Ovary (tissue), 9 donors: ENCODE measurements around the gene N4BP2L2. TPM values are rescaled to one million over a fixed set of nuclear protein-coding genes. Genes with fewer than 3 reads are reported as not detected.

ENCODE experiments used
- DNase-seq, 5 donors: peaks; one replicate each; pipeline ENCODE4 v3.0.0-alpha.2; 2019 to 2020
- H3K27ac ChIP-seq, 2 donors: fragments of 200-600 bp; one replicate each; pipeline versions ENCODE4 v1.5.1 to v1.8.0; 2019 to 2022
- H3K27me3 ChIP-seq: fragments of 200-600 bp; one replicate; pipeline ENCODE4 v1.8.0; 2022
- H3K36me3 ChIP-seq: fragments of 200-600 bp; sonication (generic); one replicate; pipeline ENCODE4 v1.5.1; 2019
- H3K4me1 ChIP-seq: one replicate; pipeline ENCODE4 v1.8.1; 2013; ENCODE audit warnings: mild to moderate bottlenecking, moderate library complexity; ENCODE audit not compliant: insufficient read depth
- H3K4me3 ChIP-seq: fragments of 200-600 bp; sonication (generic); one replicate; pipeline ENCODE4 v1.5.1; 2017
- H3K9me3 ChIP-seq, 2 donors: fragments of 200-600 bp in 1 of 2; sonication (generic) in 1 of 2; one replicate each; pipeline versions ENCODE4 v1.5.1 to v1.8.1; 2013 to 2019; ENCODE audit warnings: mild to moderate bottlenecking in 1 of 2, moderate library complexity in 1 of 2
- CTCF ChIP-seq, 3 donors: fragments of 450-650 bp in 2 of 3; fragments of 200-600 bp in 1 of 3; IDR thresholded peaks; one replicate each; pipeline versions ENCODE4 v1.5.1 to v1.8.0; 2016 to 2022; ENCODE audit warnings: antibody characterized with exemption in 3 of 3, mild to moderate bottlenecking in 1 of 3
- EP300 ChIP-seq: sonication (generic); formaldehyde crosslinking; IDR thresholded peaks from one replicate; pipeline ENCODE4 v1.6.1; 2017; ENCODE audit warnings: antibody characterized with exemption
- POLR2A ChIP-seq: fragments of 450-650 bp; IDR thresholded peaks from one replicate; pipeline ENCODE4 v1.6.1; 2017; ENCODE audit warnings: antibody characterized with exemption, mild to moderate bottlenecking, moderate library complexity
- WGBS, 3 donors: extraction: QIAGEN DNeasy Blood & Tissue Kit in 1 of 3; methylation state at CpG; one replicate each; pipeline versions ENCODE4 v1.1.5 to v1.1.7; 2013 to 2017; 5-methylcytosine and 5-hydroxymethylcytosine counted together
- intact Hi-C, 4 donors: fragments of 100-400 bp; cut with DNase I; formaldehyde crosslinking; loops; one replicate each; pipeline versions ENCODE4 v1.11.0 to v1.15.1; 2022 to 2023
- polyA plus RNA-seq, 2 donors: library from polyadenylated mRNA; stranded (reverse); fragments of 200-250 nt in 1 of 2; fragments of 350-450 nt in 1 of 2; fragmentation: Illumina TruSeq in 1 of 2; extraction: RNeasy Lipid Tissue Mini Kit (QIAGEN cat#74804) in 1 of 2; gene quantifications; one replicate each; pipeline ENCODE4 v1.2.3, GENCODE V29; 2013 to 2014
- total RNA-seq, 7 donors: library from RNA; depleted of rRNA in 2 of 7; stranded (reverse); fragments of >200 nt in 2 of 7; fragmentation: NEBNext Ultra II Directional in 3 of 7; extraction: Animal tissue kit (Norgen Biotek cat#: 25700) in 3 of 7; gene quantifications; one replicate each; pipeline versions ENCODE4 v1.1.0 to v1.2.4, GENCODE V29; 2016 to 2023
- donor health status: DM: no; HTN: no; CAD: no; lungs with moderate emphysema.
- donor health status: DM: no; HTN: no; CAD: no.
- donor health status: Bipolar disorder and iron deficiency.
- donor health status: DM: yes; HTN: yes; CAD: no.
- donor health status: DM: no; HTN: no; CAD: no.
- donor health status: DM: yes; HTN: yes; CAD: no.

Gene N4BP2L2
- total and polyA plus RNA-seq, 9 donors, result 67.8 to 220 (median 168) TPM

- DNase-seq, result peak; percentile 62 to 77 (median 70)
- H3K27me3 ChIP-seq, result no peaks in the 10 kb centered on the region
- no peaks in the 10 kb centered on the region for H3K36me3 ChIP-seq
- H3K4me1 ChIP-seq, result peaks cover 2% of the 10 kb centered on the region
- H3K4me3 ChIP-seq, result no peak overlapping the region
- no peaks in the 10 kb centered on the region for H3K9me3 ChIP-seq
- intact Hi-C loops, result no loop called here
- peak overlapping the region; percentile 16 to 68 for H3K27ac ChIP-seq
- WGBS, 3 donors, result 10 to 31% (median 11%) methylated on average over 5 of the region's 5 CpGs
- no peak for TF ChIP-seq POLR2A
- no peak for TF ChIP-seq CTCF (IDR thresholded peaks at IDR 0.05)
- no peak for TF ChIP-seq EP300
Measured at GRCh38 chr13:32503727-32504126, 34.9 kb downstream of the N4BP2L2 start.

- Histone ChIP-seq H3K36me3 (no peaks in the 10 kb centered on the region), H3K4me3 (no peak overlapping the region), H3K9me3 (no peaks in the 10 kb centered on the region), H3K27ac (no peak overlapping the region), H3K4me1 (peaks cover 6% of the 10 kb centered on the region), H3K27me3 (no peaks in the 10 kb centered on the region)
- TF ChIP-seq POLR2A (no peak), CTCF (IDR thresholded peaks at IDR 0.05) (no peak), EP300 (no peak)
- WGBS, 3 donors, result 87 to 90% (median 89%) methylated on average over 6 of the region's 6 CpGs
- intact Hi-C loops, result no loop called here
- no peak for DNase-seq
Measured at GRCh38 chr13:32501064-32501463, 37.5 kb downstream of the N4BP2L2 start.

GRCh38 chr13:32499538-32500210 is 38.9 kb downstream of the N4BP2L2 start:
- no peaks in the 10 kb centered on the region for H3K27me3 ChIP-seq
- TF ChIP-seq CTCF (IDR thresholded peaks at IDR 0.05) (no peak), POLR2A (no peak), EP300 (no peak)
- no peaks in the 10 kb centered on the region for H3K36me3 ChIP-seq
- H3K27ac ChIP-seq, result no peak overlapping the region
- no peak for DNase-seq
- H3K9me3 ChIP-seq, result no peaks in the 10 kb centered on the region
- peaks cover 9% of the 10 kb centered on the region for H3K4me1 ChIP-seq
- H3K4me3 ChIP-seq, result no peak overlapping the region
- WGBS, 3 donors, result 95 to 98% (median 95%) methylated on average over 2 of the region's 2 CpGs
- intact Hi-C loops, result no loop called here

GRCh38 chr13:32497589-32497988 is 41.0 kb downstream of the N4BP2L2 start:
- H3K36me3 ChIP-seq, result no peaks in the 10 kb centered on the region
- no peak for TF ChIP-seq EP300
- no peak for TF ChIP-seq POLR2A
- intact Hi-C loops, result no loop called here
- H3K27ac ChIP-seq, result no peak overlapping the region
- no peaks in the 10 kb centered on the region for H3K9me3 ChIP-seq
- no peak overlapping the region for H3K4me3 ChIP-seq
- peaks cover 7% of the 10 kb centered on the region for H3K4me1 ChIP-seq
- no peaks in the 10 kb centered on the region for H3K27me3 ChIP-seq
- no peak for DNase-seq
- WGBS, 3 donors, result 61 to 92% (median 79%) methylated on average over 1 of the region's 1 CpG

- Histone ChIP-seq H3K4me1 (peaks cover 7% of the 10 kb centered on the region), H3K27ac (no peak overlapping the region), H3K4me3 (no peak overlapping the region), H3K36me3 (no peaks in the 10 kb centered on the region), H3K9me3 (no peaks in the 10 kb centered on the region), H3K27me3 (no peaks in the 10 kb centered on the region)
- no peak for DNase-seq
- TF ChIP-seq CTCF (IDR thresholded peaks at IDR 0.05), result no peak
- no peak for TF ChIP-seq EP300
- no peak for TF ChIP-seq POLR2A
- intact Hi-C loops, result no loop called here
- WGBS, 3 donors, result 5 to 9% (median 6%) methylated on average over 1 of the region's 1 CpG
Measured at GRCh38 chr13:32496599-32497160, 41.9 kb downstream of the N4BP2L2 start.
